K562 (cell line): ENCODE measurements around the gene NUP107. TPM values are rescaled to one million over a fixed set of nuclear protein-coding genes. Genes with fewer than 3 reads are reported as not detected.

Experiments
- ATAC-seq: fragments of 200-7000 bp; cut with Tn5 transposase; 3 replicates; pipeline ENCODE4 v1.9.1; 2020; ENCODE audit warnings: moderate library complexity
- BruUV-seq: library from RNA; stranded (reverse); fragments of 400-500 nt; replicated peaks from 2 replicates; lab custom pipeline; 2021; lab: Mats Ljungman, UMichigan
- CTCF ChIA-PET: fragments of 300-600 bp; formaldehyde crosslinking; extraction: SDS; loops from one replicate; lab custom pipeline; 2021; ENCODE audit warnings: low intra/inter-chr PET ratio; lab: Yijun Ruan, JAX
- POLR2A ChIA-PET: fragments of 300-600, 350-650 bp; sonication (Branson Sonifier 250); formaldehyde crosslinking; extraction: SDS; loops from one replicate; lab custom pipeline; 2021; ENCODE audit warnings: antibody characterized with exemption, inconsistent platforms; lab: Yijun Ruan, JAX
- DNase-seq, 4 experiments: peaks; one replicate each; pipeline versions ENCODE4 v3.0.0 to v3.0.0-alpha.2; 2011 to 2018; ENCODE audit warnings: low spot score in 3 of 4, mixed read lengths in 3 of 4; ENCODE audit errors: extremely low read depth in 1 of 4
- FAIRE-seq: peaks from 2 replicates; lab custom pipeline; 2011; peaks lifted over from hg19 to GRCh38; lab: Jason Lieb, UNC
- H2AFZ ChIP-seq: 2 replicates; pipeline ENCODE4 v1.6.0; 2011; ENCODE audit warnings: low read depth, low read length, control low read depth, inconsistent platforms
- H3K27ac ChIP-seq: fragments of 200-600 bp; 3 replicates; pipeline ENCODE4 v1.8.0; 2011; ENCODE audit warnings: low read depth, mild to moderate bottlenecking, control low read depth, inconsistent platforms, low read length, moderate library complexity, mixed read lengths; ENCODE audit errors: extremely low read depth
- H3K27me3 ChIP-seq, 2 experiments: fragments of 300-600 bp in 1 of 2; 2 replicates in 1 of 2; 3 replicates in 1 of 2; pipeline versions ENCODE4 v1.6.0 to v1.8.0; 2011; ENCODE audit warnings: inconsistent platforms in 2 of 2, low read length in 2 of 2, mild to moderate bottlenecking in 1 of 2, mixed read lengths in 1 of 2, moderate library complexity in 1 of 2; ENCODE audit not compliant: control insufficient read depth in 2 of 2, insufficient read depth in 2 of 2
- H3K36me3 ChIP-seq: fragments of 300-600 bp; 3 replicates; pipeline ENCODE4 v1.8.0; 2011; ENCODE audit warnings: mild to moderate bottlenecking, low read length, inconsistent platforms; ENCODE audit not compliant: control insufficient read depth, insufficient read depth
- H3K4me1 ChIP-seq, 2 experiments: fragments of 200-600 bp in 1 of 2; replicated peaks in 1 of 2; 2 replicates in 1 of 2; 3 replicates in 1 of 2; pipeline versions ENCODE4 v1.5.1 to v1.8.0; 2011; ENCODE audit warnings: inconsistent platforms in 2 of 2, low read length in 2 of 2, mild to moderate bottlenecking in 1 of 2, mixed read lengths in 1 of 2, moderate library complexity in 1 of 2; ENCODE audit not compliant: control insufficient read depth in 2 of 2, insufficient read depth in 2 of 2
- H3K4me2 ChIP-seq: 2 replicates; pipeline ENCODE4 v1.6.1; 2011; ENCODE audit warnings: low read length, control low read depth, inconsistent platforms, mixed read lengths; ENCODE audit not compliant: insufficient read depth
- H3K4me3 ChIP-seq: fragments of 200-600 bp; sonication (generic), shearing (Covaris generic); 2 replicates; pipeline ENCODE4 v1.5.1; 2016; ENCODE audit warnings: control low read depth, inconsistent platforms
- H3K79me2 ChIP-seq: fragments of 200-600 bp; 3 replicates; pipeline ENCODE4 v1.8.0; 2011; ENCODE audit warnings: low read length, inconsistent platforms; ENCODE audit not compliant: control insufficient read depth, insufficient read depth
- H3K9ac ChIP-seq, 2 experiments: 2 replicates each; pipeline versions ENCODE4 v1.6.0 to v1.6.1; 2011; ENCODE audit warnings: low read depth in 2 of 2, low read length in 2 of 2, control low read depth in 1 of 2, inconsistent platforms in 1 of 2, mild to moderate bottlenecking in 1 of 2, mixed read lengths in 1 of 2; ENCODE audit not compliant: insufficient read depth in 1 of 2
- H3K9me1 ChIP-seq: one replicate; pipeline ENCODE4 v1.6.0; 2011; ENCODE audit warnings: inconsistent platforms, mild to moderate bottlenecking, low read length, moderate library complexity; ENCODE audit not compliant: control insufficient read depth, insufficient read depth
- H3K9me3 ChIP-seq: replicated peaks from 2 replicates; pipeline ENCODE4 v1.5.1; 2011; ENCODE audit warnings: low read depth, low read length, inconsistent platforms; ENCODE audit not compliant: control insufficient read depth, insufficient read depth
- H4K20me1 ChIP-seq: replicated peaks from 2 replicates; pipeline ENCODE4 v1.6.1; 2011; ENCODE audit warnings: low read length, inconsistent platforms, mixed read lengths; ENCODE audit not compliant: control insufficient read depth, insufficient read depth
- BMI1 ChIP-seq: fragments of 150-350 bp; IDR thresholded peaks from 2 replicates; pipeline ENCODE4 v1.6.1; 2014; ENCODE audit warnings: low read length
- FOXJ2 ChIP-seq: fragments of 200-800 bp; sonication (Bioruptor generic); IDR thresholded peaks from 2 replicates; pipeline ENCODE4 v1.6.1; 2016; ENCODE audit warnings: missing genetic modification characterization, missing compliant biosample characterization
- GATA2 ChIP-seq: sonication (generic); formaldehyde crosslinking; IDR thresholded peaks from 2 replicates; pipeline ENCODE4 v1.4.0; 2020; ENCODE audit warnings: mild to moderate bottlenecking, missing genetic modification reagents
- IRF1 ChIP-seq: sonication (generic); formaldehyde crosslinking; IDR thresholded peaks from 2 replicates; pipeline ENCODE4 v1.8.0; 2022; ENCODE audit warnings: missing genetic modification reagents, mild to moderate bottlenecking, borderline replicate concordance
- KLF1 ChIP-seq: fragments of 450-650 bp; IDR thresholded peaks from 2 replicates; pipeline ENCODE4 v1.6.1; 2016; ENCODE audit warnings: missing genetic modification characterization, missing compliant biosample characterization
- MEF2A ChIP-seq: IDR thresholded peaks from 2 replicates; pipeline ENCODE4 v1.6.1; 2011; ENCODE audit warnings: low read depth, mild to moderate bottlenecking, low read length, moderate library complexity; ENCODE audit not compliant: control insufficient read depth
- NR4A1 ChIP-seq, 2 experiments: fragments of 250-450 bp in 1 of 2; fragments of 450-650 bp in 1 of 2; sonication (Bioruptor Pico) in 1 of 2; IDR thresholded peaks; 2 replicates each; pipeline versions ENCODE4 v1.4.0 to v1.6.1; 2016 to 2020; ENCODE audit warnings: mild to moderate bottlenecking in 2 of 2, missing compliant biosample characterization in 1 of 2, missing genetic modification characterization in 1 of 2, moderate library complexity in 1 of 2
- RBM34 ChIP-seq: fragments of 200-400 bp; formaldehyde crosslinking; IDR thresholded peaks from 2 replicates; pipeline ENCODE4 v1.6.1; 2018; ENCODE audit warnings: low read length, borderline replicate concordance; ENCODE audit not compliant: insufficient read depth
- SIN3B ChIP-seq: fragments of 450-650 bp; IDR thresholded peaks from 2 replicates; pipeline ENCODE4 v1.6.1; 2017; ENCODE audit warnings: low read depth, mild to moderate bottlenecking, moderate library complexity
- SP1 ChIP-seq: sonication (generic); formaldehyde crosslinking; IDR thresholded peaks from 2 replicates; pipeline ENCODE4 v1.8.1; 2022; ENCODE audit warnings: mild to moderate bottlenecking, missing genetic modification reagents
- THRAP3 ChIP-seq: fragments of 450-650 bp; IDR thresholded peaks from 2 replicates; pipeline ENCODE4 v1.6.1; 2016; ENCODE audit warnings: mild to moderate bottlenecking, inconsistent platforms, borderline replicate concordance
- WHSC1 ChIP-seq: IDR thresholded peaks from one replicate; pipeline ENCODE4 v1.6.1; 2012; ENCODE audit warnings: low read length, control low read depth, inconsistent platforms
- ZNF175 ChIP-seq: fragments of 200-800 bp; sonication (Bioruptor generic); IDR thresholded peaks from 2 replicates; pipeline ENCODE4 v1.6.1; 2016; ENCODE audit warnings: low read depth, mild to moderate bottlenecking, missing genetic modification characterization, missing compliant biosample characterization
- ZNF197 ChIP-seq: fragments of 200-800 bp; sonication (Bioruptor generic); IDR thresholded peaks from 2 replicates; pipeline ENCODE4 v1.6.1; 2016; ENCODE audit warnings: low read depth, missing genetic modification characterization, missing compliant biosample characterization
- ZNF217 ChIP-seq: sonication (generic); formaldehyde crosslinking; IDR thresholded peaks from 2 replicates; pipeline ENCODE4 v1.8.0; 2022; ENCODE audit warnings: mild to moderate bottlenecking, missing genetic modification reagents
- ZNF668 ChIP-seq: fragments of 250-450 bp; sonication (Bioruptor Pico); IDR thresholded peaks from 2 replicates; pipeline ENCODE4 v1.8.0; 2022; ENCODE audit warnings: mild to moderate bottlenecking, inconsistent platforms
- WGBS: fragments of 100-300 bp; shearing (Covaris generic); methylation state at CpG from one replicate; pipeline ENCODE4 v1.1.6; 2016; ENCODE audit warnings: low coverage, mixed read lengths; ENCODE audit not compliant: insufficient coverage; ENCODE audit errors: missing lambda C conversion rate; 5-methylcytosine and 5-hydroxymethylcytosine counted together
- in situ Hi-C: fragments of 300-500 bp; cut with MboI; formaldehyde crosslinking; loops from 4 replicates; pipeline ENCODE4 v1.15.0; 2018; ENCODE audit warnings: inconsistent platforms, mixed read lengths
- intact Hi-C: fragments of 100-400 bp; cut with micrococcal nuclease; formaldehyde crosslinking; loops from 2 replicates; pipeline ENCODE4 v1.14.2; 2022
- polyA plus RNA-seq, 8 experiments: library from polyadenylated mRNA; depleted of rRNA in 4 of 8; stranded (reverse) in 5 of 8; unstranded in 3 of 8; fragments of >200 nt; fragmentation: Nextera tagmentation in 2 of 8; fragmentation: Illumina TruSeq in 1 of 8; extraction: Ambion mirVana in 2 of 8; extraction: Trizol in 1 of 8; gene quantifications; 2 replicates each; pipeline versions ENCODE4 v1.2.1 to v1.2.3, GENCODE V29; 2011 to 2014; ENCODE audit warnings: inconsistent platforms in 1 of 8, missing spikeins in 1 of 8
- total RNA-seq, 7 experiments: library from RNA; depleted of rRNA in 6 of 7; stranded (reverse); fragments of >200 nt in 6 of 7; fragmentation: Illumina TruSeq in 2 of 7; extraction: Trizol in 2 of 7; gene quantifications; 2 replicates each; pipeline versions ENCODE4 v1.2.1 to v1.2.3, GENCODE V29; 2011 to 2021; ENCODE audit warnings: low replicate concordance in 1 of 7

The NUP107 gene
- total and polyA plus RNA-seq, 9 of the 15 experiments (the other 6 are each of a cell fraction or from before 2014, with no cell fraction given) = 129 to 277 (median 199) TPM

- ATAC-seq (no peak), DNase-seq (no peak), FAIRE-seq (no peak)
- WGBS = 58% methylated on average over 4 of the region's 4 CpGs
- H3K79me2 ChIP-seq = no peaks in the 10 kb centered on the region
- no peaks in the 10 kb centered on the region for H3K27me3 ChIP-seq
- no peak overlapping the region for H3K27ac ChIP-seq
- H3K36me3 ChIP-seq = no peaks in the 10 kb centered on the region
- no peaks in the 10 kb centered on the region for H4K20me1 ChIP-seq
- ChIA-PET CTCF (no interaction called here), POLR2A (interaction anchor here (1.0 to 2.8 kb wide), 3 partner anchors 8 to 14 kb away, joined by 5 to 19 read pairs (median 7); partner anchors contain the start of gene MDM2)
- H3K4me3 ChIP-seq = no peak overlapping the region
- H3K9me3 ChIP-seq = no peaks in the 10 kb centered on the region
- H3K4me1 ChIP-seq = peaks cover 0 to 4% of the 10 kb centered on the region in 2 experiments; a peak in 1 of 5 replicates
- BruUV-seq = no TSS peak
- H3K9ac ChIP-seq = no peak overlapping the region
- TF ChIP-seq SIN3B = no peak
- TF ChIP-seq THRAP3 = no peak
- TF ChIP-seq BMI1 = no peak
- no peak for TF ChIP-seq MEF2A
- TF ChIP-seq RBM34 = no peak
- TF ChIP-seq WHSC1 = no peak
- no peak for TF ChIP-seq ZNF217 (CRISPR knock-in tag)
- no peak for TF ChIP-seq ZNF197 (CRISPR knock-in tag)
- no peak for TF ChIP-seq KLF1 (tag)
- no peak for TF ChIP-seq FOXJ2 (tag)
- TF ChIP-seq ZNF175 (CRISPR knock-in tag) = no peak
- no peak for TF ChIP-seq SP1
- no peak for TF ChIP-seq GATA2
- no peak for TF ChIP-seq IRF1
- no peak for TF ChIP-seq ZNF668
- TF ChIP-seq NR4A1 (CRISPR knock-in tag; IDR thresholded peaks at IDR 0.05) = no peak
- no peak for TF ChIP-seq NR4A1 (tag; IDR thresholded peaks at IDR 0.05)
- TF ChIP-seq, all 486 proteins: peak for 0
- H3K4me2 ChIP-seq = no peak overlapping the region
- intact Hi-C loops = no loop called here
- H3K9me1 ChIP-seq = no peaks in the 10 kb centered on the region
- H2AFZ ChIP-seq = peak overlapping the region; percentile 82
- in situ Hi-C loops = no loop called here
Measured at GRCh38 chr12:68793975-68794652, 107.3 kb downstream of the NUP107 start.
